HCT116 (cell line): ENCODE data around the gene SUGP1. TPM values are rescaled to one million over a fixed set of nuclear protein-coding genes. Genes with fewer than 3 reads are reported as not detected.

ENCODE experiments used
- ATAC-seq: fragments of 200-7000 bp; cut with Tn5 transposase; 2 replicates; pipeline ENCODE4 v1.9.1; 2020; ENCODE audit warnings: mild to moderate bottlenecking, moderate library complexity
- BruUV-seq: library from RNA; stranded (reverse); fragments of 400-500 nt; replicated peaks from 2 replicates; lab custom pipeline; 2021; lab: Mats Ljungman, UMichigan
- CTCF ChIA-PET: fragments of 300-600 bp; sonication (Branson Sonifier 250); formaldehyde crosslinking; loops from one replicate; lab custom pipeline; 2021; ENCODE audit warnings: antibody characterized with exemption; lab: Charles Lee
- POLR2A ChIA-PET: fragments of 300-600, 350-600 bp; sonication (Branson Sonifier 250); formaldehyde crosslinking; loops from one replicate; lab custom pipeline; 2021; ENCODE audit warnings: antibody characterized with exemption; lab: Charles Lee
- RAD21 ChIA-PET, 2 experiments: fragments of 300-600 bp; sonication (Branson Sonifier 250); formaldehyde crosslinking; loops; one replicate each; lab custom pipeline; 2023; ENCODE audit warnings: low total read pairs in 2 of 2; ENCODE audit not compliant: uncharacterized antibody in 2 of 2, unreplicated experiment in 2 of 2, low non-redundant PET in 1 of 2; lab: Charles Lee
- DNase-seq: peaks from one replicate; pipeline ENCODE4 v3.0.0-alpha.2; 2010; ENCODE audit warnings: low read depth, low spot score
- H2AFZ ChIP-seq: fragments of 200-600 bp; shearing (Covaris generic), sonication (generic); 2 replicates; pipeline ENCODE4 v1.6.1; 2017; ENCODE audit warnings: low read depth, mixed run types, mixed read lengths, antibody characterized with exemption, low read length; ENCODE audit not compliant: poor library complexity, severe bottlenecking
- H3K27ac ChIP-seq: 2 replicates; pipeline ENCODE4 v1.5.1; 2012; ENCODE audit warnings: low read depth, low read length
- H3K27me3 ChIP-seq: fragments of 200-600 bp; sonication (generic); 2 replicates; pipeline ENCODE4 v1.6.1; 2016; ENCODE audit warnings: mixed run types, low read length, mixed read lengths; ENCODE audit not compliant: insufficient read depth
- H3K36me3 ChIP-seq, 2 experiments: fragments of 200-500 bp in 1 of 2; fragments of 200-600 bp in 1 of 2; sonication (Bioruptor generic) in 1 of 2; sonication (generic) in 1 of 2; 2 replicates each; pipeline versions ENCODE4 v1.5.1 to v1.6.1; 2014 to 2016; ENCODE audit warnings: low read length in 2 of 2, inconsistent platforms in 1 of 2, mixed read lengths in 1 of 2, mixed run types in 1 of 2; ENCODE audit not compliant: insufficient read depth in 2 of 2, control insufficient read depth in 1 of 2
- H3K4me1 ChIP-seq, 2 experiments: fragments of 200-600 bp in 1 of 2; sonication (generic) in 1 of 2; 2 replicates each; pipeline versions ENCODE4 v1.5.1 to v1.6.1; 2012 to 2017; ENCODE audit warnings: low read length in 2 of 2, inconsistent platforms in 1 of 2, mild to moderate bottlenecking in 1 of 2, mixed read lengths in 1 of 2, mixed run types in 1 of 2, moderate library complexity in 1 of 2; ENCODE audit not compliant: insufficient read depth in 2 of 2, control insufficient read depth in 1 of 2
- H3K4me2 ChIP-seq: fragments of 200-600 bp; sonication (generic); 2 replicates; pipeline ENCODE4 v1.6.1; 2017; ENCODE audit warnings: mixed run types, low read length, mixed read lengths
- H3K4me3 ChIP-seq, 2 experiments: fragments of 200-600 bp in 1 of 2; sonication (generic) in 1 of 2; replicated peaks in 1 of 2; 2 replicates each; pipeline ENCODE4 v1.5.1; 2011 to 2016; ENCODE audit warnings: low read length in 2 of 2, control low read depth in 1 of 2, low read depth in 1 of 2, mild to moderate bottlenecking in 1 of 2, mixed read lengths in 1 of 2, mixed run types in 1 of 2
- H3K79me2 ChIP-seq: fragments of 200-600 bp; sonication (generic); 2 replicates; pipeline ENCODE4 v1.6.1; 2017; ENCODE audit warnings: mild to moderate bottlenecking, mixed run types, low read length, moderate library complexity, mixed read lengths; ENCODE audit not compliant: insufficient read depth
- H3K9ac ChIP-seq: fragments of 200-600 bp; sonication (generic); 2 replicates; pipeline ENCODE4 v1.6.1; 2016; ENCODE audit warnings: low read length, mixed read lengths
- H3K9me2 ChIP-seq: fragments of 200-600 bp; sonication (generic), shearing (Covaris generic); 2 replicates; pipeline ENCODE4 v1.6.1; 2017; ENCODE audit warnings: mixed run types, mild to moderate bottlenecking, moderate library complexity; ENCODE audit not compliant: insufficient read depth
- H3K9me3 ChIP-seq, 2 experiments: fragments of 200-500 bp in 1 of 2; fragments of 200-600 bp in 1 of 2; sonication (Bioruptor generic) in 1 of 2; sonication (generic) in 1 of 2; 2 replicates each; pipeline ENCODE4 v1.6.1; 2014 to 2017; ENCODE audit warnings: low read length in 2 of 2, mixed read lengths in 2 of 2, inconsistent platforms in 1 of 2, low read depth in 1 of 2, mild to moderate bottlenecking in 1 of 2, mixed run types in 1 of 2, moderate library complexity in 1 of 2; ENCODE audit not compliant: control insufficient read depth in 1 of 2, insufficient read depth in 1 of 2
- H4K20me1 ChIP-seq: fragments of 200-600 bp; sonication (generic), shearing (Covaris generic); 2 replicates; pipeline ENCODE4 v1.6.1; 2017; ENCODE audit warnings: mixed run types, mild to moderate bottlenecking, moderate library complexity; ENCODE audit not compliant: insufficient read depth
- CEBPB ChIP-seq: IDR thresholded peaks from 2 replicates; pipeline ENCODE4 v1.6.1; 2012; ENCODE audit warnings: low read depth
- EGR1 ChIP-seq: IDR thresholded peaks from 2 replicates; pipeline ENCODE4 v1.6.1; 2012; ENCODE audit warnings: low read depth
- EZH2phosphoT487 ChIP-seq: fragments of 200-600 bp; IDR thresholded peaks from 2 replicates; pipeline ENCODE4 v1.6.1; 2018; ENCODE audit warnings: antibody characterized with exemption, borderline replicate concordance
- FOSL1 ChIP-seq: IDR thresholded peaks from 2 replicates; pipeline ENCODE4 v1.6.1; 2012; ENCODE audit warnings: low read depth
- JUND ChIP-seq: IDR thresholded peaks from 2 replicates; pipeline ENCODE4 v1.6.1; 2012
- POLR2A ChIP-seq: IDR thresholded peaks from 2 replicates; pipeline ENCODE4 v1.7.0; 2011; ENCODE audit warnings: borderline replicate concordance; ENCODE audit not compliant: insufficient read depth, insufficient read length; ENCODE audit errors: extremely low read depth
- RAD21 ChIP-seq: IDR thresholded peaks from 2 replicates; pipeline ENCODE4 v1.6.1; 2012; ENCODE audit warnings: low read depth, mild to moderate bottlenecking
- SIN3A ChIP-seq: IDR thresholded peaks from 2 replicates; pipeline ENCODE4 v1.6.1; 2012; ENCODE audit warnings: low read depth
- SP1 ChIP-seq: IDR thresholded peaks from 2 replicates; pipeline ENCODE4 v1.6.1; 2012; ENCODE audit warnings: low read depth
- SRF ChIP-seq: IDR thresholded peaks from 2 replicates; pipeline ENCODE4 v1.6.1; 2012; ENCODE audit warnings: low read depth
- TCF7L2 ChIP-seq: IDR thresholded peaks from 2 replicates; pipeline ENCODE4 v1.7.0; 2011; ENCODE audit warnings: borderline replicate concordance, inconsistent platforms; ENCODE audit not compliant: insufficient read depth, insufficient read length; ENCODE audit errors: extremely low read depth
- YY1 ChIP-seq: IDR thresholded peaks from 2 replicates; pipeline ENCODE4 v1.6.1; 2011; ENCODE audit warnings: low read length, low read depth, moderate library complexity, mild to moderate bottlenecking; ENCODE audit not compliant: insufficient replicate concordance; ENCODE audit errors: extremely low read depth
- ZFX ChIP-seq: fragments of 450-650 bp; IDR thresholded peaks from 2 replicates; pipeline ENCODE4 v1.6.1; 2017
- intact Hi-C: fragments of 100-400 bp; cut with micrococcal nuclease; formaldehyde crosslinking; loops from 2 replicates; pipeline ENCODE4 v1.10.0; 2022
- total RNA-seq: library from RNA; stranded (reverse); gene quantifications from one replicate; pipeline ENCODE4 v1.2.1, GENCODE V29; 2021; ENCODE audit not compliant: unreplicated experiment
- TF ChIP-seq, protein P1 (sequence below): IDR thresholded peaks from 2 replicates; pipeline ENCODE4 v1.6.1; 2012; ENCODE audit warnings: low read depth
- TF ChIP-seq, protein P2 (sequence below): IDR thresholded peaks from 2 replicates; pipeline ENCODE4 v1.6.1; 2012
- TF ChIP-seq, protein P3 (sequence below), 3 experiments: fragments of 200-600 bp in 1 of 3; sonication (generic) in 1 of 3; IDR thresholded peaks in 2 of 3; conservative IDR thresholded peaks in 1 of 3; 2 replicates each; pipeline ENCODE4 v1.5.1; 2012 to 2017; ENCODE audit warnings: low read depth in 2 of 3, low read length in 2 of 3, antibody characterized with exemption in 1 of 3, borderline replicate concordance in 1 of 3, control low read depth in 1 of 3, mild to moderate bottlenecking in 1 of 3, mixed read lengths in 1 of 3, mixed run types in 1 of 3, moderate library complexity in 1 of 3; ENCODE audit not compliant: insufficient read depth in 1 of 3
- TF ChIP-seq, protein P4 (sequence below): IDR thresholded peaks from 2 replicates; pipeline ENCODE4 v1.6.1; 2011; ENCODE audit warnings: mild to moderate bottlenecking, low read length, moderate library complexity; ENCODE audit not compliant: insufficient replicate concordance; ENCODE audit errors: extremely low read depth

The SUGP1 gene
- total RNA-seq, 1 experiment from 2014 or later: 47.6 TPM

DNA sequence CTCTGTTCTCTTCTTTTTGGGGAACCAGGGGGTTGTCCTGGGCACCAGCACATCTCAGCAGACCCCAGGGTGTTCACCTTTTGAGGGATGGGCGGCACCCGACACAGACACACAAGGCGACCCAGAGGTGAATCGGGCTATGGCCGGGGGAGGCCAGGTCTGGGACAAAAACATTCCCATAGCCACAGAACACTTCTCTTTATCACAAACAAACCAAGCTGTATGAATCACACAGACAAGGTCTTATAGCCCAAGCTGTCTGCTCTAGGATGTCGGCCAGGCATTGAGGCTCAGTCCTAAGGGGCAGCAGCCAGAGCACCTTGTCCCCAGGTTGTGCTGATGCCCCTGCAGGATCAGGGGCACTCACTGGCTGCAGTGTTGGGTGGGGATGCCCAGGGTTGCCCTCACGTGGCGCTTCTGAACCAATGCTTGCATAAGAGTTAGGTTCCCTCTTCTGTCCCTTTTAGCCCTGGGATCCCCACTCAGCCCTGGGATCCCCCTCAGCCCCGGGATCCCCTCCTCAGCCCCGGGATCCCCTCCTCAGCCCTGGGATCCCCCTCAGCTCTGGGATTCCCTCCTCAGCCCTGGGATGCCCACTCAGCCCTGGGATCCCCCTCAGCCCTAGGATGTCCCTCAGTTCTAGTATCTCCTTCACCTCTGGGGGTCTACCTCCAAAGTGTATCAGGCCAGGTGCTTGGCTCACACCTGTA is 27.2 kb upstream of the SUGP1 start:
- Histone ChIP-seq H3K27ac (no peak overlapping the region), H3K79me2 (no peaks in the 10 kb centered on the region), H3K4me1 (no peaks in the 10 kb centered on the region), H3K9ac (no peak overlapping the region), H3K4me2 (no peak overlapping the region), H2AFZ (no peak overlapping the region), H3K9me2 (no peaks in the 10 kb centered on the region), H3K27me3 (no peaks in the 10 kb centered on the region), H3K36me3 (peaks cover 13 to 26% of the 10 kb centered on the region in 2 experiments; a peak in 3 of 4 replicates), H3K4me3 (no peak overlapping the region), H4K20me1 (no peaks in the 10 kb centered on the region), H3K9me3 (no peaks in the 10 kb centered on the region)
- CTCF ChIA-PET: no interaction called here
- no TSS peak for BruUV-seq
- RAD21 ChIA-PET: no interaction called here
- intact Hi-C loops: loop anchor here (10.0 kb wide), 1 partner anchor 303 kb away; no protein-coding TSS in a partner anchor
- POLR2A ChIA-PET: no interaction called here
- ATAC-seq (no peak), DNase-seq (no peak)
- TF ChIP-seq POLR2A (no peak), SRF (no peak), EGR1 (no peak), EZH2phosphoT487 (no peak), JUND (no peak), ZFX (no peak), YY1 (no peak), RAD21 (no peak), CEBPB (no peak), SP1 (no peak), FOSL1 (no peak), SIN3A (no peak), TCF7L2 (no peak)
- TF ChIP-seq, protein P1, sequence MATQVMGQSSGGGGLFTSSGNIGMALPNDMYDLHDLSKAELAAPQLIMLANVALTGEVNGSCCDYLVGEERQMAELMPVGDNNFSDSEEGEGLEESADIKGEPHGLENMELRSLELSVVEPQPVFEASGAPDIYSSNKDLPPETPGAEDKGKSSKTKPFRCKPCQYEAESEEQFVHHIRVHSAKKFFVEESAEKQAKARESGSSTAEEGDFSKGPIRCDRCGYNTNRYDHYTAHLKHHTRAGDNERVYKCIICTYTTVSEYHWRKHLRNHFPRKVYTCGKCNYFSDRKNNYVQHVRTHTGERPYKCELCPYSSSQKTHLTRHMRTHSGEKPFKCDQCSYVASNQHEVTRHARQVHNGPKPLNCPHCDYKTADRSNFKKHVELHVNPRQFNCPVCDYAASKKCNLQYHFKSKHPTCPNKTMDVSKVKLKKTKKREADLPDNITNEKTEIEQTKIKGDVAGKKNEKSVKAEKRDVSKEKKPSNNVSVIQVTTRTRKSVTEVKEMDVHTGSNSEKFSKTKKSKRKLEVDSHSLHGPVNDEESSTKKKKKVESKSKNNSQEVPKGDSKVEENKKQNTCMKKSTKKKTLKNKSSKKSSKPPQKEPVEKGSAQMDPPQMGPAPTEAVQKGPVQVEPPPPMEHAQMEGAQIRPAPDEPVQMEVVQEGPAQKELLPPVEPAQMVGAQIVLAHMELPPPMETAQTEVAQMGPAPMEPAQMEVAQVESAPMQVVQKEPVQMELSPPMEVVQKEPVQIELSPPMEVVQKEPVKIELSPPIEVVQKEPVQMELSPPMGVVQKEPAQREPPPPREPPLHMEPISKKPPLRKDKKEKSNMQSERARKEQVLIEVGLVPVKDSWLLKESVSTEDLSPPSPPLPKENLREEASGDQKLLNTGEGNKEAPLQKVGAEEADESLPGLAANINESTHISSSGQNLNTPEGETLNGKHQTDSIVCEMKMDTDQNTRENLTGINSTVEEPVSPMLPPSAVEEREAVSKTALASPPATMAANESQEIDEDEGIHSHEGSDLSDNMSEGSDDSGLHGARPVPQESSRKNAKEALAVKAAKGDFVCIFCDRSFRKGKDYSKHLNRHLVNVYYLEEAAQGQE: no peak
- TF ChIP-seq, protein P2, sequence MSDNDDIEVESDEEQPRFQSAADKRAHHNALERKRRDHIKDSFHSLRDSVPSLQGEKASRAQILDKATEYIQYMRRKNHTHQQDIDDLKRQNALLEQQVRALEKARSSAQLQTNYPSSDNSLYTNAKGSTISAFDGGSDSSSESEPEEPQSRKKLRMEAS: no peak
- TF ChIP-seq, protein P3, sequence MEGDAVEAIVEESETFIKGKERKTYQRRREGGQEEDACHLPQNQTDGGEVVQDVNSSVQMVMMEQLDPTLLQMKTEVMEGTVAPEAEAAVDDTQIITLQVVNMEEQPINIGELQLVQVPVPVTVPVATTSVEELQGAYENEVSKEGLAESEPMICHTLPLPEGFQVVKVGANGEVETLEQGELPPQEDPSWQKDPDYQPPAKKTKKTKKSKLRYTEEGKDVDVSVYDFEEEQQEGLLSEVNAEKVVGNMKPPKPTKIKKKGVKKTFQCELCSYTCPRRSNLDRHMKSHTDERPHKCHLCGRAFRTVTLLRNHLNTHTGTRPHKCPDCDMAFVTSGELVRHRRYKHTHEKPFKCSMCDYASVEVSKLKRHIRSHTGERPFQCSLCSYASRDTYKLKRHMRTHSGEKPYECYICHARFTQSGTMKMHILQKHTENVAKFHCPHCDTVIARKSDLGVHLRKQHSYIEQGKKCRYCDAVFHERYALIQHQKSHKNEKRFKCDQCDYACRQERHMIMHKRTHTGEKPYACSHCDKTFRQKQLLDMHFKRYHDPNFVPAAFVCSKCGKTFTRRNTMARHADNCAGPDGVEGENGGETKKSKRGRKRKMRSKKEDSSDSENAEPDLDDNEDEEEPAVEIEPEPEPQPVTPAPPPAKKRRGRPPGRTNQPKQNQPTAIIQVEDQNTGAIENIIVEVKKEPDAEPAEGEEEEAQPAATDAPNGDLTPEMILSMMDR (IDR thresholded peaks at IDR 0.05 in 2 of 3, conservative IDR thresholded peaks at IDR 0.05 in 1 of 3; ENCODE audit: borderline replicate concordance in 1 of 3, insufficient read depth in 1 of 3, low read depth in 2 of 3, low read length in 2 of 3): no peak
- TF ChIP-seq, protein P4, sequence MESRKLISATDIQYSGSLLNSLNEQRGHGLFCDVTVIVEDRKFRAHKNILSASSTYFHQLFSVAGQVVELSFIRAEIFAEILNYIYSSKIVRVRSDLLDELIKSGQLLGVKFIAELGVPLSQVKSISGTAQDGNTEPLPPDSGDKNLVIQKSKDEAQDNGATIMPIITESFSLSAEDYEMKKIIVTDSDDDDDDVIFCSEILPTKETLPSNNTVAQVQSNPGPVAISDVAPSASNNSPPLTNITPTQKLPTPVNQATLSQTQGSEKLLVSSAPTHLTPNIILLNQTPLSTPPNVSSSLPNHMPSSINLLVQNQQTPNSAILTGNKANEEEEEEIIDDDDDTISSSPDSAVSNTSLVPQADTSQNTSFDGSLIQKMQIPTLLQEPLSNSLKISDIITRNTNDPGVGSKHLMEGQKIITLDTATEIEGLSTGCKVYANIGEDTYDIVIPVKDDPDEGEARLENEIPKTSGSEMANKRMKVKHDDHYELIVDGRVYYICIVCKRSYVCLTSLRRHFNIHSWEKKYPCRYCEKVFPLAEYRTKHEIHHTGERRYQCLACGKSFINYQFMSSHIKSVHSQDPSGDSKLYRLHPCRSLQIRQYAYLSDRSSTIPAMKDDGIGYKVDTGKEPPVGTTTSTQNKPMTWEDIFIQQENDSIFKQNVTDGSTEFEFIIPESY: no peak
